Stimulated activated CD4-positive, alpha-beta T cell treated with anti-CD3 and anti-CD28 coated beads, TNF-alpha, amount 100 ng/mL, for 24 hours (primary cell): ENCODE results near the gene MACROH2A1.

ENCODE experiments used
- DNase-seq, 3 experiments: peaks; one replicate each; pipeline ENCODE4 v3.0.0-alpha.2; 2020; ENCODE audit warnings: low read depth in 3 of 3

MACROH2A1 gene

DNA sequence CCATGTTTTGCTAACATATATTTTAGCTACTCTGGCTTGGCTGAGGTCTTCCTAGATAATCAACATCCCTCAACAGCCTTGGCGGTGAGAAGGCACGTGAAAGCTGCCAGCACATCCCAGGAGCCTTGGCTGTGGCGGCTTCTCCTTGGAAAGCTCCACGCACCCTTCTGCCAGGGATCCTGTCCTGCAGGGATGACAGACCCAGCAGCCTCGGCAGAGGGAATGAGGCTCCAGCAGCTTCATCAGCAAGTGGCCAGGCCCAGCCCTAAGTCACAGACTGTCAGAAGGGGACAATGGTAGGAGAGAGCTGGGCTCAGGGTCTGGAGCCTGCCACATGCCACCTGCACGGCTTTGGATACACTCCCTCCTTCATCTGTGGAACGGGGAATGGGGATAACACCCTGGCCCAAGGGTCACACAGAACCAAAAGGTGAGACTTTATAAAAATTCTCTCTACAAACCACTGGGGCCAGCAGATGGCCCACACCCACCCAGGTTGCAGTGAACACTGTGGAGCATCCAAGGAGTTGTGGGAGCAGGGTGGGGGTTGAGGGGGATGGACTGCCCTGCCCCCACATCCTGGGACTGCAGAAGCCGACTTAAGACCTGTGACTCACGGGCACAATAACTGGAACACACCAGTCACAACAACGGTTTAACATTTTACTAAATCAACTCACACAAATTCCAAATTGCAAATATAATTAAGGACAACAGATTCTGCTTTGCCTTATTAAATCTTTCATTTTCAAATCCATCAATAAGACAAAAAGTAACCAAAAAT, 65.1 kb downstream of the MACROH2A1 start:
- DNase-seq = no peak

DNA sequence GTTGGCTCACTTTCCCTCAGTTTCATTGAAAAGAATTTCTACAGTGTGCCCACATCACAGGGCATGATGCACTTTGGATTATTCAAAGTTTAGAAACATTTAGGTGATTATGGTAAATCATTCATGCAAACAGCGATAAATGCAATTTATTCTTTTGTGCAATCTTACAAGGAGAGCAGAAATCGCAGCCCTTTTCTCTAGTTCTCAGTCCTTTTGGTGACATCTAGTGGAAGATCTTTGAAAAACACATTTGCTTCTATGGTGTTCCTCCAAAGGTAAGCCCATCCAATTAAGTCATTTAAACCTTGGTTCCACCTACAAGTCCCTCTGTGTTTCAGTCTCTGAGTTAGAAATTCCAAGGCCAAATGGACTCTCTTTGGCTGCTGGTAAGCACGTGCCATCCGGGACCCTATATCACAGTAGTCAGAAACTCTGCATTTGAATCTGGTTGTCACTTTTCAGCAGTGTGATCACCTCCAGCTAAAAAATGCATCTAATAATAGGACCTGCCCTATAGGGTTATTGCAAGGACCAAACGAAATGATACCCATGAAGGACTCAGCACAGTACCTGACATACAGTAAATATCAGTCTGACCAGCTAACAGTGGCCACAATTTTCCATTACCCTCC, 66.4 kb downstream of the MACROH2A1 start:
- DNase-seq = no peak

DNA sequence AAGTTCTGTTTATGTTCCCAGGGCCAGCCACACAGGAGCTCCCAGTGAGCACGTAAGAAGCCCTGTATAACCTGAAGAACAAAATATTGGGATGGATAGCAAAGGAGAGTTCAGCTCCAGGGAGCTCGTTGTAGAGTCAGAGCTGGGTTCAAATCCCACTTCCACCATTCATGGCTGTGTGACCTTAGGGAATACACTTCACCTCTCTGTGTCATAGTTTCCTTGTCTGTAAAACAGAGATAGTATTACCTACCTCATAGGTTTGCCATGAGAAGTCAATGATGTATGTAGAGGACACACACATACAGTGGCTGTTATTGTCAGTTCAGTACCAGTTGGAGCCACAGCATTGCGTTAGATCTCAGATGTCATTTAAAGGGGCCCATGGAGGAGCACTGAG, 67.4 kb downstream of the MACROH2A1 start:
- no peak for DNase-seq

DNA sequence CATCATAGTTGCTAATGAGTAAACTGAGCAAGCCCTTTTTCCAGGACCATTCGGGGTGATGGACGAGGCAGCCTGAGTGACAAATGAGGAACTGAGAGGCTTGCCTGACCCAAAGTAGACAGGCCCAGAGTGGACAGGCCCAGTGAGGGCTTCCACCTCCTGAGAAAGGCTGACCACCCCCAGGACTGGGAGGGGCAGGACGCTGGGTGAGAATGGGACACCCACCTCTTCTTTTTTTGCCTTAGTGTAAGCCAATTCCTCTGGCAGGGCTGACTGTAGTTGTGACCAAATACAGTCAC, 68.3 kb downstream of the MACROH2A1 start:
- no peak for DNase-seq

DNA sequence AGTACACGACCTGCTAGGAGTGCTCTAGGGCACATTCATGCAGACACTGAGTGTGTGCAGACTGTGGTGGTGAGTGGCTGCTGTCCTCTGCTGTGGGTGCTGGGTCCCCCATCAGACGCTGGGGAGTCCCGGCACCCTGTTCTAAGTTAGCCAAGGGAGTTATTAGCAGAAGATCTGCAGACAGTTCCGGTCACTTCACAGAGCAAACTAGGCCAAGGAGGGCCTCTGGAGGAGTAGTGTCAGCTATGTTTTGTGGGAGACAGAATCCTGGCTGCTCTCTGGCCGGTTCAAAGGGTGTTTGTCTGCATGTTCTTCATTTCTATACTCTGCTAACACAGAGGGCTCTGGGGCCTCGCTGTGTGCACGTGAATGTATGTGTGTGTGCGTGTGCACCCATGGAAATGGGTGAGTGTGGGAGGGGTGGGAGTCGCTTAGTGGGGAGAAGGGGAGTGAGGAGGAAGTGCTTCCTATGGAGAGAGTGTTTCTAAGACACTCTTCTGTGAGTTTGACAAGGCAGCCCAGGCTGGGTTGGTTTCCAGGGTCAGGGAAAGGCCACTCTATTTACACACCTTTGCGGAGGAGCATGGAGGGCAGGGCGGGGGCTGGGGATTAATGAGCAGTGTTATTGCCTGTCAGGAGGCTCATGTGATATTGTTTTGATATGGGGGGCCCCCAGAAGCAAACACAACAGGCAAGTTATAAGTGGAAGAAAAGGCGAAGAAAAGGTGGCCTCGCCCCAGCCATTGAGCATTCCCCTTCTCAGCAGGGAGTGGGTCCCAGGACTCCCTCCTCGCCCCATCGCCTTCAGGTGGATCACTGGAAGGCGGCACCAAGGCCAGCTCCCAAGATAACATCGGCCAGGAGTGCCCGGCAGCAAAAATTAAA, 68.9 kb downstream of the MACROH2A1 start:
- no peak for DNase-seq

DNA sequence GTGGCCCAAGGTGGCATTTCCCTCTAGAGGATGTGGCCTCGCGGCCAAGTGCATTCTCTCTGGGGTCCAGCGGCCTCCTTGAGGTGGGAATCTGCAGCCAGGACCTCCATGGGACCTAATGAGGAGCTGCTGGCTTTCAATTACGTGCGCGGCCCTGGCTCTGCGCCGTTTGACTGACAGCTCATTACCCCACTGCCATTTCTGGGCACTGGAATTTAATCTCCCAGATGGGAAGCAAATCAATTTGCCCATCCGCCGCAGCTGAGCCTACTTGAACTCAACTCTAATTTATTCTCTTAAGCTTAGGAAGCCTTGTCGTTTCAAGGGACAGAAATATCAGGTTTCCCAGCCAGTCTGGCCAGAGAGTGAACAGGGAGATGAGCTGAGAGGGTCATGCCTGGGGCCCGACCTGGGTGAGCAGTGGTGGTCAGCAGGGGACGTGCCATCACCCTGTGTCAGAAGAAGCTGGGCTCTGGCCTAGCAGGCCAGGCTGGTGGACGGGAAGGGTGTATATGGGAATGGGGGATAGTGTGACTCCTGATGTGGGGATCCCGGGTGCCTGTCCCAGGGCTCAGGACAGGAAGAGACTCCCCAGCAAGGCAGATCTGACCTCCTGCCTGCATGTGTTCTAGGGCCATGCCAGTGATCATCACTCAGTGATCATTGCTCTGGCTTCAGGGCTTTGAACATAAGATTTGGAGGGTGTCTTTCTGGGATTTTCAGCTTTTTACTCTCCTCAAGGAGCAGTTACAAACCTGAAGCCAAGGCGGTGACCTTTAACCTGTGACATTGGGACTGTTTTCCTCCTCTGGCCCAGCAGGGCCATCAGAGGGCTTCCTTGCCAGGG, 69.7 kb downstream of the MACROH2A1 start:
- no peak for DNase-seq

DNA sequence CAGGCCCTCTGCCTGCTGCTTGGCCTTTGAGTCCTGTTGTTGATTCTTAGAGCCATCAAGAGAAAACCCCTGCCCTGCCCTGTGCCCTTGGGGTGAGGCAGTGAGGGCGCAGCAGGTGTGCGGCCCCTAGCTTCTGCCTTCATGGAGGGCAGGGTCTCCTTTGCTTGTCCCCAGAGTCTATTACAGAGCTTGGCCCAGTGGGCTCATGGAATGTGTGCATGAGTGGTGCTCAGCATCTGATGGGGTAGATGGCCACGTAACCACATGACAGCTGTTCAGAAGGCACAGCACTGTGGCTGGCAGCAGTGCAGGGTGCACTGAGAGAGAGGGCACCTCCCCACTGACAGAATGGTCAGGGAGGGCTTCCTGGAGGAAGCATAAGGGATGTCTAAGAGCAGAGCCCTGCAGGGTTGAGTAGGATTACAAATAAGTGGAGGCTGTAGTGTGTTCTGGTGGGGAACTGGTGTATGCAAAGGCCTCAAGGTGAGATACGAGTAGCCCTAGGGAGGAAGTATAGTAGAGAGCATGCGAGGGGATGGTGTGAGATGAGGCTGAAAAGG, 70.8 kb downstream of the MACROH2A1 start:
- DNase-seq = no peak

DNA sequence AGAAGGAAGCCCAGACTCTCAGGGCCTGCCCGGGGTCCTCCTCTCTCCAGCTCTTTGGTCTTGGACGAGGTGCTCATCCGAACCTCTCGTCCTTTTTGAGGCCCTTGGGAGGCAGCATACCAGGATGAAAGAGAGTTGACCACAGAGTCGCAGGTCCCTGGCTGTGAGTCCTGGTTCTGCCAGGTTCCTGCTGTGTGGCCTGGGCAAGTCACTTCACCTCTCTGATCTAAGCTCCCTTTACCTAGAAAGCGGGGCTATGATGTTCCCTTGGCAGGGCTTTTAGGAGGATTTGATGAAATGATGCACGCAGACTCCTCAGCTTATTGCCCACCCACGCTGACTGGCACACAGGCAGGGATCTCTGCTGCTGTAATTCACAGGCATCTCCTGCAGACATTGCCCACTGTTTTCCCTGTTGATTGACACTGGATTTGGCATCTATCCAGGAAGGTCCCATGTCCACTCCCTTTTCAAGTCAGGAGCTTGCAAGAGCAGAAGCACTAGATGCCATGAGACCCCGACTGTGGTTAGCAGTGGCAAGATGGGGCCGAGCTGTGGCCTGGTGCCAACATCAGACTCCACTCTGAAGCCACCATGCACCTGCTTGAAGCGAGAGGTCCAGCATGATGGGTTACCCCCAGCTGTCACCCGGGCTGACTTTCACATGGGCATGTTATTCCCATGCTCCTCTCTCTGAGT, 71.5 kb downstream of the MACROH2A1 start:
- DNase-seq = no peak

DNA sequence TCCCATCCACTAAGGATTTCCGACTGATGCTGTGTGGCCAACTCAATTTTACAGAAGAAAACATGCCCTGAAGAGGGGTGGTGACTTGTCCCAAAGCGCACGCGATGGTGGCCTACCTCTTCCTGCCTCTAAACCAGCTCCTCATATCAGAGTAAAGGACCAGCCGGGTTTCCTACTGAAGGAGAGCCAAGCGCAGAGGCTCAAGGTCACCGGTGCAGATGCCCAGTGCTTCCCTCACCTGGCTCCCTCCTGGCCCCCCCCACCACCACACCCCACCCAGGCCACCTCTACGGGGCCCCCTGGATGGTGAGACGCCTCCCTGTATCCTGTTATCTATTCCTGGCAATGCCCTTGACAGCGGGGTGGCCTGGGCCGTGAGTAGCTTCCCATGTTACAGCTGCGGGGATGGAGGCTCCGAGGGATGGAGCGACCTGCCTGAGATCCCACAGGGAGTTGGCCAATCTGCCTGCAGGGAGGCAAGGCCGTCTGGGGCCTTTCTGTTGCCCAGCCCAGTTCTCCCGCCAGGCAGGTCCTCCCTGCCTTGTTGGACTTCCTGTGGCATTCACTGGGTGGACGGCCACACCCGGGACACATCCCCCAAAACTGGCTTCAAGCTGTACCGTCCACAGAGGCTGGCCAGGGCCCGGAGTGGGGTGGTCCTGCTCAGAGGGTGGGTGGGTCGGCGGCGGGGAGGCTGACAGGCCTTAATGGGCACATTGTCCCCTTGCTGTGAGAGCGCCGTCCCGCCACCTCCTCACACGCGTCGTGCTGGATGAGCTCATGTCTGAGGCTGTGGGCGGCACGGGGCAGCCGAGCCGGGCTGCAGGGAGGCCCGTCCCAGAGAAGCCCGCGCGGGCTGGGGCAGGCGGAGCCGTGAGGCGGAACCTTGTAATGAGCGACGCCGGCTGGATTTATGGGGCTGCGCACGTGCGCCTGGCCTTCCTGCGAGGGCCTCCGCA, 72.5 kb downstream of the MACROH2A1 start:
- DNase-seq = no peak

DNA sequence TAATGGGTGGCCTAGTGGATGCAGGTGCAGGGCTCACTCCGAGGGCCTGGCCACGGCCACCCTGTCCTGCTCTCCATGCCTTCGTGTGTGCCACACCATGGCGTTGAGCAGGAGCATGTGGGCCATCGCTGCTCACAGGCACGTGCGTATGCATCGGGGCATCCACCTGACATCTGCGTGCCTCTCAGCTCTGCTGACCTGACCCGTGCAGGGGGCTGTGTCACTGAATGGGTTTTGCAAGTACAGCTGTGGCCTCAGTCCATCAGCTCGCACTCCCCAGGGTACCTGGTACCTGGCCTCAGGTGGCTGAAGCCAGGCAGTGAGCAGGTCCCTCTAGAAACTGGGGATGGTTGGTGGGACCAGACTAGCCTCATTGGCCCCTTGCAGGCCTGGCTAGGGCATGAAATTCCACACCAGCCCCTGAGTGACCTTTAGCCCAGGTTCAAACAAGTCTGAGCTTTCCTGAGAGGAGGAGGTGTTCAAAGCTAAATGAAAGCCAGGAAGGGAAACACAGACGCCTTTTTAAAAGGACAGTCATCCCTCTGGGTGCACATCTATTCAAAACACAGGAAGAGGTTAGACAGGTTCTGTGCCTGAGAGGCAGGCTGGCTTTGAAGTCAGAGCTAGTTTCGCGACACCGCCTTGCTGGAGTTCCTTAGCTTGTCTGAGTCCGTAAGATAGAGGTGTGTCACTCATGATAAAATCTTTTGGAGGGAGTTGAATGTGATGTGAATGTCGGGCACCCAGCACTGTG, 74.0 kb downstream of the MACROH2A1 start:
- peak in 1 of 3 experiments; percentile 21 for DNase-seq

DNA sequence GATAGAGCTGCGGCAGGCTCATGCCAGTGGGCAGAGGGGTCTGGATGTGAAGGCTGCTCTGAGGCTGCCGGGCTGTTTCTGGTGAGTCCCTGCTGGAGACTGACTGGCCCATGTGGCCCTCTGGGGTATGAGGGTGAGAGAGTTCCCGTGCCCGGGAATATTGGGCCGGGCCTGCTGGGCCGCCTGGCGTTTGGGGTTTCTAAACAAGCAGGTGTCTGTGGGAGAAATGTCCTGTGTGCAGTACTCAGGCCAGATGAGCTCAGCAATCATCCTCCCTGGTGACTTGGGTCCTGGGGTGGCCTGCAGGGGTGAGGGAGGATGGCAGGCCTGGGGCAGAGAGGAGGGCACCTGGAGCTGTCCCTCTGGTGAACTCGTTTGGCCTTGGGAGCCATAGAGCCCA, 74.9 kb downstream of the MACROH2A1 start:
- DNase-seq = no peak

DNA sequence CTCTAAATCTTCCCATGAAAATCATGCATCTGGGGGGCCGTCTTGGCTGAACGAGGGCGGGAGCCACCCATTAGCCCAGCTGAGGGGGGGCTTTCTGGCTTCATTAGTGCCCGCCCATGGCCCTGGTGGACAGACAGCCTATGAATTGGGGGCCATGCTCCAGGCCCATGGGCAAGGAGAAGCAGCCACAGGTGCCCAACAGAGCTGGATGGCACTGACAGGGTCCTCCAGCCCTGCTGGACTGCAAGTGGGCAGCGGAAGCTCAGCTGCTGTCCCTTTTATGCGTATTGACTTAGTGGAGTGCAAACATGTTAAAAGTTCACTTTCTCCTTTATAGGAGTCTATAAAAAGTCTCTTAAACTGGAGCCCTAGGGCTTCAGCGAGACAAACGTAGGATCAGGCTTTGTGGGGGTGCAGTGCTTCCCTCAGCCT, 75.3 kb downstream of the MACROH2A1 start:
- DNase-seq = no peak

DNA sequence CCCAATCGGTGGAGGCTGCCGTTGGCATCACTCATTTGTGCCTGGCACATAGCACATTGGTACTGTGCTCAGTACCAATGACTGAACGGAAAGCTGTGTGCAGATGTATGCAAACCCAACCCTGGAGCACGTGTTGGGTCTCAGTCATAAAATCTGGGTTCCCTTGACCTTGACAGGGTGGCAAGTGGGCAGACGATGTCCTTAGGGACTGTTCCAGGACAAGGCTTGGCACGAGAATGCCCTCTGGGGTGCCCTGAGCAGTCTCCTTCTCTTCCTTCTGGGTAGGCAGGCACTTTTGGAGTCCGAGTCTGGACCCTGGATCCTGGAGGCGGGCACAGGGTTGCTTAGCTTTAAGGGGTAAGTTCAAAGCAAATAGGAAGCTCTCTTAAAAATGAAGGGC, 75.8 kb downstream of the MACROH2A1 start:
- DNase-seq = no peak

DNA sequence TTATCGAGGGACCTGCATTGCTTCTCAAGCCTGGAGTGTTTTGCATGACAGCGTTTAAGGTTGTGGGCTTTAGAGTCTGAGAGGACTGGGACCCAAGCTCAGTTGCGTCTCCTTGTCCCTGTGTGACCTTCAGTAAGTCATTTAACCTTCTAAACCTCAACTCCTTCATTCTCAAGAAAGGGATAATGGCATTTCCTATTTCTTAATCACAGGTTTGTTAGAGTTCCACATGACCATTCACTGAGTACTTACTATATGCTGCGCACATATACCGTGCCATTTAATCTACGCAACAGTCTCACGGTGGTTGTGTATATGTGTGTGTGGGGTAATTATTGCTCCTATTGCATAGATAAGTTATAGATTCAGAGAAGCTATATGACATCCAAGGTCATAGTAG, 76.3 kb downstream of the MACROH2A1 start:
- DNase-seq = no peak

DNA sequence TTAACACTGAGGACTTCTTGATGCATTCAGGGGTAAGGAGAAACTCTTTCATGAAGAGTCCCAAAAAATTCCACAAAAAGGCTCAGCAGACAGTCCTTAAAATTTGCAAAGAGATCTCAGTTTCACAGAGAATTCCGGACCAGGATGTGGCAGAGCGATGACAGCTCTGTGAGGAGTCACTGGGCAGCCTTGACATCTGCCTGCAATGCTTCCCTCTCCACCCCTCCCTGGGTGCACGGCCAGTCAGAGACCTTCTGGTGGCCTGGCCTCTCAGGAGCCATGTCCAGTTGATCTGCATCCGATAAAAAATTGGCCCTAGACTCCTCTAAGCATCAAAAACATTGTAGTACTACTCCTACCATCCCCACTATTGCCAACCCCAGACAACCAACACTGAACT, 76.8 kb downstream of the MACROH2A1 start:
- DNase-seq = no peak

DNA sequence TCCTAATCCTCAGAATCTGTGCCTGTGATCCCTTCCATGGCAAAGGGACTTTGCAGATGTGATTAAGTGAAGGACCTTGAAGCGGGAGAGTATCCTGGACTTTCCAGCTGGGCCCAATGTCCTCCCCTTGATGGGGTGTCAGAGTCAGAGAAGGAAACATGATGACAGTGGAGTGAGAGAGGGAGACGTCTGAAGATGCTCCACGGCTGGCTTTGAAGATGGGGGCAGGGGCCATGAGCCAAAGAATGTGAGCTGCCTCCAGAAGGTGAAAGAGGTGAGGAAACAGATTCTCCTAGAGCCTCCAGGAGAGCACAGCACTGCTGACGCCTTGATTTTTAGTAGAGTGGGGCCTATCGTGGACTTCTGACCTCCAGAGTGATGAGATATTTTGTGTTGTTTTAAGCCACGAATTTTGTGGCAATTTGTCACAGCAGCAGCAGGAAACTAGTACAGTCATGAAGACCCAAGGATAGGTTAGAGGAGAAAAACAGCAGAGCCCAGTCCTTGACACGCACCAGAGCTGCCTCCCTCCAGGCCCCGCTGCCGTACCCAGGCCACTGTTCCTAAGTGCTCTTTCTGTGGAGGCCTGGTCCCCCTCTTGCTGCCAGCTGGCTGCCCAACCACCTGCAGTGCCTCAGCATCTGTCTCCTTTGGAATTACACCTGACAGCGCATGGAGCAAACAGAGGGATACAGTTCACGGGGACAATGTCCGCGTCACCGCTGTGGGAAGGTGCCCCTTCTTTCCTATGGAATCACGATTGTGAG, 78.1 kb downstream of the MACROH2A1 start:
- DNase-seq = no peak

DNA sequence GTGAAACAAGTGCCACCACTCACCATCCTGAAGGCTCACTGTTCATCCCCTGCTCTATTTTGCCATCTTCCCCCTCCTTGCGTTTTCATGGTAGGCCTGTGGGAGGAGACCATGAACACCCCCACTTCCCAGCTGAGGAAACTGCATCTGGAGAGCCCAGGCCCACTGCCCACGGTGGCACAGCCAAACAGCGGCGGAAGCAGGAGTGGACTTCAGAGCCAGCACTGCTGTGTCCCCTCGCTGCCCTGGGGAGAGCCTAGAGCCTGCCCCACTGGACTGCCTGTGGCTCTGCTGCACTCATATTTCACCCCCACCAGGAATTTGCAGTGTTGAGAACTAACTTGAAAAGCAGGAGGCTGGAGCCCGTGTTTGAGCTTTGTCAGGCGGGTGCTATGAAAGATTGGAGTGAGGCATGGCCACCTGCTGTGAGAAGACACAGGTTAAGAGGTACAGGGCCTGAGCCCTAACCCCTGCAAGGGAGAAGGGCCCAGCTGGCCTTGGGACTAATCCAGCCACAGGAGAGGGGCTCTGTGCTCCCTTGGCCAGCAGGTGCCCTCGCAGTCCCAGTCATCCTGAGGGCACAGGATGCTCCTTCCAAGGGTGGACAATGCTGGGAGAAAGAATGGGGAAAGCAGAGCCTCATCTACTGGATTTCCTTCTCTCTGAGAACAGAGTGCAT, 79.0 kb downstream of the MACROH2A1 start:
- DNase-seq = no peak

DNA sequence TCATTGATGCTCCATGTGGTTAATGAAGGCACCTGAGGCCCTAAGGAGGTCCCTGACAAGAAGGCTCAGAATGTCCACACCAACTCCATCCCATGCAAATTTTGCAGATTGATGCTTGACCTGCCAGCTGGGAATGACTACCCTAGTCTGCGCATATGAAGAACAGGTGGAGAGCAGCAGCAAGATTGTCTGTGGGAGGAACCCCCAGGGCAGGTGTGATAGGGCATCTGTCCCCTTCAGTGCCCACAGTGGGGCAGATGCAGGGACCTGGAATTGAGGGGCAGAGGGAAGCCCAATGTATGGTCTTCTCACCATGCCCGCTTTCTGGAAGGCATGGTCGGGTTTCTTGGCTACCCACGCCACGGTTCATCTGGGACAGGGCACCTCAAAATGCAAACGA, 79.6 kb downstream of the MACROH2A1 start:
- DNase-seq = no peak
